ENCODE results near the gene CDC123.
A peak's percentile ranks its signal among the peaks of the same experiment; 100 is the strongest.
"Not testable (repeated sequence)": the region's sequence is repeated elsewhere in the genome, so short reads cannot be mapped to it uniquely, and the experiment has no call there.

CDC123 gene

GRCh38 chr10:12259988-12260387 is 64.0 kb downstream of the CDC123 start:
- no peak overlapping the region for H3K9ac ChIP-seq (ENCODE audit: low read depth, low read length)
- H3K27ac ChIP-seq (ENCODE audit: low read depth, low read length) = no peak overlapping the region
- H3K9me3 ChIP-seq (ENCODE audit: control insufficient read depth, insufficient read depth, low read length) = no peaks in the 10 kb centered on the region
- no peaks in the 10 kb centered on the region for H3K27me3 ChIP-seq (ENCODE audit: control insufficient read depth, insufficient read depth, low read length)
- H3K4me1 ChIP-seq (ENCODE audit: control insufficient read depth, insufficient read depth, low read length) = no peaks in the 10 kb centered on the region
- no peaks in the 10 kb centered on the region for H3K36me3 ChIP-seq (ENCODE audit: control insufficient read depth, insufficient read depth, low read length)
- H3K4me3 ChIP-seq (ENCODE audit: low read depth, low read length) = no peak overlapping the region

- Histone ChIP-seq H3K4me3 (ENCODE audit: low read depth, low read length) (no peak overlapping the region), H3K27ac (ENCODE audit: low read depth, low read length) (no peak overlapping the region), H3K9me3 (ENCODE audit: control insufficient read depth, insufficient read depth, low read length) (no peaks in the 10 kb centered on the region), H3K4me1 (ENCODE audit: control insufficient read depth, insufficient read depth, low read length) (no peaks in the 10 kb centered on the region), H3K36me3 (ENCODE audit: control insufficient read depth, insufficient read depth, low read length) (no peaks in the 10 kb centered on the region), H3K27me3 (ENCODE audit: control insufficient read depth, insufficient read depth, low read length) (no peaks in the 10 kb centered on the region), H3K9ac (ENCODE audit: low read depth, low read length) (no peak overlapping the region)
Measured at GRCh38 chr10:12262278-12262981, 66.4 kb downstream of the CDC123 start.

- no peaks in the 10 kb centered on the region for H3K4me1 ChIP-seq (ENCODE audit: control insufficient read depth, insufficient read depth, low read length)
- no peaks in the 10 kb centered on the region for H3K36me3 ChIP-seq (ENCODE audit: control insufficient read depth, insufficient read depth, low read length)
- no peaks in the 10 kb centered on the region for H3K27me3 ChIP-seq (ENCODE audit: control insufficient read depth, insufficient read depth, low read length)
- H3K9me3 ChIP-seq (ENCODE audit: control insufficient read depth, insufficient read depth, low read length) = no peaks in the 10 kb centered on the region
- H3K27ac ChIP-seq (ENCODE audit: low read depth, low read length) = no peak overlapping the region
- H3K4me3 ChIP-seq (ENCODE audit: low read depth, low read length) = peak overlapping the region; percentile 7; the same call in 1 of the 2 replicates
- peak overlapping the region; percentile 7; the same call in 1 of the 2 replicates for H3K9ac ChIP-seq (ENCODE audit: low read depth, low read length)
Measured at GRCh38 chr10:12264204-12264940, 68.4 kb downstream of the CDC123 start.

- H3K27ac ChIP-seq (ENCODE audit: low read depth, low read length) = no peak overlapping the region
Measured at GRCh38 chr10:12269056-12269455, 73.1 kb downstream of the CDC123 start.

GRCh38 chr10:12271210-12271540 is 75.2 kb downstream of the CDC123 start:
- H3K27me3 ChIP-seq (ENCODE audit: control insufficient read depth, insufficient read depth, low read length) = no peaks in the 10 kb centered on the region
- no peaks in the 10 kb centered on the region for H3K9me3 ChIP-seq (ENCODE audit: control insufficient read depth, insufficient read depth, low read length)
- H3K27ac ChIP-seq (ENCODE audit: low read depth, low read length) = no peak overlapping the region
- no peak overlapping the region for H3K9ac ChIP-seq (ENCODE audit: low read depth, low read length)
- H3K4me3 ChIP-seq (ENCODE audit: low read depth, low read length) = no peak overlapping the region
- H3K36me3 ChIP-seq (ENCODE audit: control insufficient read depth, insufficient read depth, low read length) = no peaks in the 10 kb centered on the region
- no peaks in the 10 kb centered on the region for H3K4me1 ChIP-seq (ENCODE audit: control insufficient read depth, insufficient read depth, low read length)

More at GRCh38 chr10:12269056-12269455, 73.1 kb downstream of the CDC123 start:
- Histone ChIP-seq H3K4me1 (ENCODE audit: control insufficient read depth, insufficient read depth, low read length) (no peaks in the 10 kb centered on the region), H3K9ac (ENCODE audit: low read depth, low read length) (no peak overlapping the region), H3K4me3 (ENCODE audit: low read depth, low read length) (no peak overlapping the region), H3K36me3 (ENCODE audit: control insufficient read depth, insufficient read depth, low read length) (no peaks in the 10 kb centered on the region), H3K27me3 (ENCODE audit: control insufficient read depth, insufficient read depth, low read length) (no peaks in the 10 kb centered on the region), H3K9me3 (ENCODE audit: control insufficient read depth, insufficient read depth, low read length) (no peaks in the 10 kb centered on the region)

GRCh38 chr10:12277862-12278261 is 81.9 kb downstream of the CDC123 start:
- H3K4me1 ChIP-seq (ENCODE audit: control insufficient read depth, insufficient read depth, low read length); H3K9me3 ChIP-seq (ENCODE audit: control insufficient read depth, insufficient read depth, low read length); H3K27ac ChIP-seq (ENCODE audit: low read depth, low read length); H3K27me3 ChIP-seq (ENCODE audit: control insufficient read depth, insufficient read depth, low read length); H3K9ac ChIP-seq (ENCODE audit: low read depth, low read length); H3K4me3 ChIP-seq (ENCODE audit: low read depth, low read length); H3K36me3 ChIP-seq (ENCODE audit: control insufficient read depth, insufficient read depth, low read length): not testable (repeated sequence)

GRCh38 chr10:12279281-12279680 is 83.3 kb downstream of the CDC123 start:
- H3K27ac ChIP-seq (ENCODE audit: low read depth, low read length) = no peak overlapping the region
- no peaks in the 10 kb centered on the region for H3K4me1 ChIP-seq (ENCODE audit: control insufficient read depth, insufficient read depth, low read length)
- H3K4me3 ChIP-seq (ENCODE audit: low read depth, low read length) = no peak overlapping the region
- H3K27me3 ChIP-seq (ENCODE audit: control insufficient read depth, insufficient read depth, low read length) = no peaks in the 10 kb centered on the region
- H3K9ac ChIP-seq (ENCODE audit: low read depth, low read length) = no peak overlapping the region
- no peaks in the 10 kb centered on the region for H3K9me3 ChIP-seq (ENCODE audit: control insufficient read depth, insufficient read depth, low read length)
- no peaks in the 10 kb centered on the region for H3K36me3 ChIP-seq (ENCODE audit: control insufficient read depth, insufficient read depth, low read length)

- no peaks in the 10 kb centered on the region for H3K36me3 ChIP-seq (ENCODE audit: control insufficient read depth, insufficient read depth, low read length)
- no peaks in the 10 kb centered on the region for H3K9me3 ChIP-seq (ENCODE audit: control insufficient read depth, insufficient read depth, low read length)
- H3K4me3 ChIP-seq (ENCODE audit: low read depth, low read length) = no peak overlapping the region
- no peak overlapping the region for H3K9ac ChIP-seq (ENCODE audit: low read depth, low read length)
- no peak overlapping the region for H3K27ac ChIP-seq (ENCODE audit: low read depth, low read length)
- H3K27me3 ChIP-seq (ENCODE audit: control insufficient read depth, insufficient read depth, low read length) = no peaks in the 10 kb centered on the region
- H3K4me1 ChIP-seq (ENCODE audit: control insufficient read depth, insufficient read depth, low read length) = no peaks in the 10 kb centered on the region
Measured at GRCh38 chr10:12287772-12288171, 91.8 kb downstream of the CDC123 start.

- not testable (repeated sequence) for H3K27ac ChIP-seq (ENCODE audit: low read depth, low read length); H3K9ac ChIP-seq (ENCODE audit: low read depth, low read length); H3K4me1 ChIP-seq (ENCODE audit: control insufficient read depth, insufficient read depth, low read length); H3K4me3 ChIP-seq (ENCODE audit: low read depth, low read length); H3K9me3 ChIP-seq (ENCODE audit: control insufficient read depth, insufficient read depth, low read length); H3K36me3 ChIP-seq (ENCODE audit: control insufficient read depth, insufficient read depth, low read length); H3K27me3 ChIP-seq (ENCODE audit: control insufficient read depth, insufficient read depth, low read length)
Measured at GRCh38 chr10:12297784-12298183, 101.8 kb downstream of the CDC123 start.

- no peaks in the 10 kb centered on the region for H3K4me1 ChIP-seq (ENCODE audit: control insufficient read depth, insufficient read depth, low read length)
- H3K27ac ChIP-seq (ENCODE audit: low read depth, low read length) = no peak overlapping the region
- H3K27me3 ChIP-seq (ENCODE audit: control insufficient read depth, insufficient read depth, low read length) = no peaks in the 10 kb centered on the region
- H3K9ac ChIP-seq (ENCODE audit: low read depth, low read length) = no peak overlapping the region
- H3K4me3 ChIP-seq (ENCODE audit: low read depth, low read length) = no peak overlapping the region
- H3K9me3 ChIP-seq (ENCODE audit: control insufficient read depth, insufficient read depth, low read length) = no peaks in the 10 kb centered on the region
- H3K36me3 ChIP-seq (ENCODE audit: control insufficient read depth, insufficient read depth, low read length) = no peaks in the 10 kb centered on the region
Measured at GRCh38 chr10:12299222-12299965, 103.4 kb downstream of the CDC123 start.

Measured in HUES48 (cell line).